ENCODE measurements around the gene KLHL30.

The KLHL30 gene

GRCh38 chr2:238133499-238134392 is 4.7 kb upstream of the KLHL30 start:
- ATAC-seq, result peak; percentile 44; the same call in 2 of the 3 replicates
- TF ChIP-seq, protein P1, sequence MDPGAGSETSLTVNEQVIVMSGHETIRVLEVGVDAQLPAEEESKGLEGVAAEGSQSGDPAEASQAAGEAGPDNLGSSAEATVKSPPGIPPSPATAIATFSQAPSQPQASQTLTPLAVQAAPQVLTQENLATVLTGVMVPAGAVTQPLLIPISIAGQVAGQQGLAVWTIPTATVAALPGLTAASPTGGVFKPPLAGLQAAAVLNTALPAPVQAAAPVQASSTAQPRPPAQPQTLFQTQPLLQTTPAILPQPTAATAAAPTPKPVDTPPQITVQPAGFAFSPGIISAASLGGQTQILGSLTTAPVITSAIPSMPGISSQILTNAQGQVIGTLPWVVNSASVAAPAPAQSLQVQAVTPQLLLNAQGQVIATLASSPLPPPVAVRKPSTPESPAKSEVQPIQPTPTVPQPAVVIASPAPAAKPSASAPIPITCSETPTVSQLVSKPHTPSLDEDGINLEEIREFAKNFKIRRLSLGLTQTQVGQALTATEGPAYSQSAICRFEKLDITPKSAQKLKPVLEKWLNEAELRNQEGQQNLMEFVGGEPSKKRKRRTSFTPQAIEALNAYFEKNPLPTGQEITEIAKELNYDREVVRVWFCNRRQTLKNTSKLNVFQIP (CRISPR knock-in tag; IDR thresholded peaks at IDR 0.05; ENCODE audit: borderline replicate concordance, low read depth), result no peak
- TF ChIP-seq ISL1 (CRISPR knock-in tag; IDR thresholded peaks at IDR 0.05), result no peak
- no peak for TF ChIP-seq ESRRG (CRISPR knock-in tag; IDR thresholded peaks at IDR 0.05)
- TF ChIP-seq ARNTL (CRISPR knock-in tag; IDR thresholded peaks at IDR 0.05; ENCODE audit: borderline replicate concordance, low read depth), result no peak
- TF ChIP-seq TCF4 (CRISPR knock-in tag; IDR thresholded peaks at IDR 0.05; ENCODE audit: borderline replicate concordance), result no peak
- no peak for TF ChIP-seq CSDC2 (CRISPR knock-in tag; IDR thresholded peaks at IDR 0.05)
- TF ChIP-seq TOX (CRISPR knock-in tag; IDR thresholded peaks at IDR 0.05; ENCODE audit: borderline replicate concordance), result no peak
- no peak for TF ChIP-seq BACH2 (CRISPR knock-in tag; IDR thresholded peaks at IDR 0.05; ENCODE audit: borderline replicate concordance)
- TF ChIP-seq, protein P2, sequence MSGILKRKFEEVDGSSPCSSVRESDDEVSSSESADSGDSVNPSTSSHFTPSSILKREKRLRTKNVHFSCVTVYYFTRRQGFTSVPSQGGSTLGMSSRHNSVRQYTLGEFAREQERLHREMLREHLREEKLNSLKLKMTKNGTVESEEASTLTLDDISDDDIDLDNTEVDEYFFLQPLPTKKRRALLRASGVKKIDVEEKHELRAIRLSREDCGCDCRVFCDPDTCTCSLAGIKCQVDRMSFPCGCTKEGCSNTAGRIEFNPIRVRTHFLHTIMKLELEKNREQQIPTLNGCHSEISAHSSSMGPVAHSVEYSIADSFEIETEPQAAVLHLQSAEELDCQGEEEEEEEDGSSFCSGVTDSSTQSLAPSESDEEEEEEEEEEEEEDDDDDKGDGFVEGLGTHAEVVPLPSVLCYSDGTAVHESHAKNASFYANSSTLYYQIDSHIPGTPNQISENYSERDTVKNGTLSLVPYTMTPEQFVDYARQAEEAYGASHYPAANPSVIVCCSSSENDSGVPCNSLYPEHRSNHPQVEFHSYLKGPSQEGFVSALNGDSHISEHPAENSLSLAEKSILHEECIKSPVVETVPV (CRISPR knock-in tag; IDR thresholded peaks at IDR 0.05), result no peak
- TF ChIP-seq, protein P3, sequence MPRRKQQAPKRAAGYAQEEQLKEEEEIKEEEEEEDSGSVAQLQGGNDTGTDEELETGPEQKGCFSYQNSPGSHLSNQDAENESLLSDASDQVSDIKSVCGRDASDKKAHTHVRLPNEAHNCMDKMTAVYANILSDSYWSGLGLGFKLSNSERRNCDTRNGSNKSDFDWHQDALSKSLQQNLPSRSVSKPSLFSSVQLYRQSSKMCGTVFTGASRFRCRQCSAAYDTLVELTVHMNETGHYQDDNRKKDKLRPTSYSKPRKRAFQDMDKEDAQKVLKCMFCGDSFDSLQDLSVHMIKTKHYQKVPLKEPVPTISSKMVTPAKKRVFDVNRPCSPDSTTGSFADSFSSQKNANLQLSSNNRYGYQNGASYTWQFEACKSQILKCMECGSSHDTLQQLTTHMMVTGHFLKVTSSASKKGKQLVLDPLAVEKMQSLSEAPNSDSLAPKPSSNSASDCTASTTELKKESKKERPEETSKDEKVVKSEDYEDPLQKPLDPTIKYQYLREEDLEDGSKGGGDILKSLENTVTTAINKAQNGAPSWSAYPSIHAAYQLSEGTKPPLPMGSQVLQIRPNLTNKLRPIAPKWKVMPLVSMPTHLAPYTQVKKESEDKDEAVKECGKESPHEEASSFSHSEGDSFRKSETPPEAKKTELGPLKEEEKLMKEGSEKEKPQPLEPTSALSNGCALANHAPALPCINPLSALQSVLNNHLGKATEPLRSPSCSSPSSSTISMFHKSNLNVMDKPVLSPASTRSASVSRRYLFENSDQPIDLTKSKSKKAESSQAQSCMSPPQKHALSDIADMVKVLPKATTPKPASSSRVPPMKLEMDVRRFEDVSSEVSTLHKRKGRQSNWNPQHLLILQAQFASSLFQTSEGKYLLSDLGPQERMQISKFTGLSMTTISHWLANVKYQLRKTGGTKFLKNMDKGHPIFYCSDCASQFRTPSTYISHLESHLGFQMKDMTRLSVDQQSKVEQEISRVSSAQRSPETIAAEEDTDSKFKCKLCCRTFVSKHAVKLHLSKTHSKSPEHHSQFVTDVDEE (CRISPR knock-in tag; IDR thresholded peaks at IDR 0.05), result no peak
- no peak for TF ChIP-seq RARB (CRISPR knock-in tag; IDR thresholded peaks at IDR 0.05)
- TF ChIP-seq ZNF565 (CRISPR knock-in tag; conservative IDR thresholded peaks at IDR 0.05; ENCODE audit: low read depth), result no peak
- no peak for TF ChIP-seq ZC3H10 (CRISPR knock-in tag; IDR thresholded peaks at IDR 0.05)
- TF ChIP-seq CREB5 (CRISPR knock-in tag; IDR thresholded peaks at IDR 0.05; ENCODE audit: low read depth), result no peak
- no peak for TF ChIP-seq SNAI2 (CRISPR knock-in tag; IDR thresholded peaks at IDR 0.05)
- no peak for TF ChIP-seq GLIS3 (CRISPR knock-in tag; IDR thresholded peaks at IDR 0.05)
- no peak for TF ChIP-seq OSR1 (CRISPR knock-in tag; IDR thresholded peaks at IDR 0.05)
- TF ChIP-seq PATZ1 (CRISPR knock-in tag; IDR thresholded peaks at IDR 0.05; ENCODE audit: borderline replicate concordance), result no peak
- TF ChIP-seq PPARA (CRISPR knock-in tag; IDR thresholded peaks at IDR 0.05; ENCODE audit: borderline replicate concordance), result no peak
- TF ChIP-seq ZNF70 (CRISPR knock-in tag; IDR thresholded peaks at IDR 0.05), result no peak

DNA sequence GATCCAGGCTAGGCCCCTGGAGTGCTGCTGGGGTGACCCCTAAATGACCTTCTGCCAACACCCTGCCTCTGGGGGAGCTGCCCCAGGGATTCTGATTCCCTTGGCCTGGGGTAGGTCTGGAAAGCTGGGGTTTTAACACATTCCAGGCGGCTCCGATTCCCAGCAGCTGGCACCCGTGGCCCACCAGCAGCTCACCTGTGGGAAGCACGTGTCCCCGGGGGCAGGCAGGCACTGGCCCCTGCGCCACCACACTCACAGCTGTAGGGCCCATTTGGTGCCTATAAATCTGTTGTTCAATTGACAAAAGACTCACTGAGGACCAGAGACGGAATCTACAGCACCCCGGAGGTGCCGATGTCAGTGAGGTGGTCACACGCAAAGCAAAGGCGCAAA is 4.1 kb upstream of the KLHL30 start:
- TF ChIP-seq BACH2 (CRISPR knock-in tag; IDR thresholded peaks at IDR 0.05; ENCODE audit: borderline replicate concordance), result no peak
- TF ChIP-seq TOX (CRISPR knock-in tag; IDR thresholded peaks at IDR 0.05; ENCODE audit: borderline replicate concordance), result no peak
- no peak for TF ChIP-seq ESRRG (CRISPR knock-in tag; IDR thresholded peaks at IDR 0.05)
- ATAC-seq, result no peak

All from SK-N-SH treated with all-trans-retinoic acid at 6 μM for 48 hours (cell line).